Hepatic stellate cell (primary cell): ENCODE data around the gene CIC.

Experiments used
- DNase-seq: peaks from one replicate; pipeline ENCODE4 v3.0.0; 2011; ENCODE audit warnings: low spot score

CIC gene

DNA sequence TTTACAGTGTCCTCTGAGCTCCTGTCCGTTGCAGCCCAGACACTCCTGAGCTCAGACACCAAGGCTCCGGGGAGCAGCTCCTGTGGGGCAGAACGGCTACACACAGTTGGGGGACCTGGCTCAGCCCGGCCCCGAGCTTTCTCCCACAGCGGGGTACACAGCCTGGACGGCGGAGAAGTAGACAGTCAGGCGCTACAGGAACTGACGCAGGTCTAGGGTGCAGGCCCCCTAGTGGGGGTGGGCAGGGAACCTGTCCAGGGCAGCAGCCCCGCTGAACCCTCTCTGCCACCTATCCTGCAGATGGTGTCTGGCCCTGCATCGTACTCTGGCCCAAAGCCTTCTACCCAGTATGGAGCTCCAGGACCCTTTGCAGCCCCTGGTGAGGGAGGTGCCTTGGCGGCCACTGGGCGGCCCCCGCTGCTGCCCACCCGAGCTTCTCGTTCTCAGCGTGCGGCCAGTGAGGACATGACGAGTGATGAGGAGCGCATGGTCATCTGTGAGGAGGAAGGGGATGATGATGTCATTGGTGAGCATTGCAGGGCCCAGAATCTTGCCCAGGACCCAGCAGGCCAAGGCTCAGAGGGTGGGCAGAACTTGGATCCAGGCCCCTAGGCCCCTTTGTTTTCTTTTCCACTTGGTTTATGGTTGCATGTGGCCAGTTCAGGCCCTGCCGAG lies 20.0 kb downstream of the CIC start:
- no peak for DNase-seq

DNA sequence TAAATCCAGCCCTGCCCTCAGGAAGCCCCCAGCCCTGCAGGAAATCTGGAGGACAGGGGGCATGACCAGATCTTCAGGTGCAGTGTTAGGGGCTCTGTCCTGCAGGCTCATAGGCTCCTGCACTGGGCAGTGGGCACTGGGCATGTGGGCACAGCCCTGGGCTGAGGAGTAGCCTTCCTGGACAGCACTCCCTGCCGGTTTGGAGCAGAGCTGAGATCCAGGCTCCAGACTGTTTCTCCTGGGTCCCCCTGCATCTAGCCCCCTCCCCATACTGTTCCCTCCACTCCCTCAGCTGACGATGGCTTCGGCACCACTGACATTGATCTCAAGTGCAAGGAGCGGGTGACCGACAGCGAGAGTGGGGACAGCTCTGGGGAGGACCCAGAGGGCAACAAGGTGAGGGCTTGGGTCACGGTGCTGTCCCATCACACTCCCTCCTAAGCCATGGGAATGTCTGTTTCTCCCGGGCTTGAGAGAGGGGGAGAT lies 20.5 kb downstream of the CIC start:
- no peak for DNase-seq

- DNase-seq, result no peak
Observed at GRCh38 chr19:42290136-42290522, 21.1 kb downstream of the CIC start.

- DNase-seq, result peak; percentile 49
Observed at GRCh38 chr19:42290523-42291434, 21.7 kb downstream of the CIC start.

DNA sequence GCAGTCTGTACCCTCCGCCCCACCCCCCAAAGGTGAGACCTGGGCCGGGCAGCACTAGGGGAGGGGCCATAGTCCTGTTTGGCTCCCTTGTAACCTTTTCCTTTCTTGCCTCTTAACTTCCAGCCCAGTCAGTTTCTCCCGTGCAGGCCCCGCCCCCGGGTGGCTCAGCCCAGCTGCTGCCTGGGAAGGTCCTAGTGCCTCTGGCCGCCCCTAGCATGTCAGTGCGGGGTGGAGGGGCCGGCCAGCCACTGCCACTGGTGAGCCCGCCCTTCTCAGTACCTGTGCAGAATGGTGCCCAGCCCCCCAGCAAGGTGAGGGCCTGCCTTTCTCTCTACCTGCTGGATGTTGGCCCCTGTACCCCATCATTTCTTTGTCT lies 22.4 kb downstream of the CIC start:
- DNase-seq, result no peak

GRCh38 chr19:42292042-42292960 lies 23.2 kb downstream of the CIC start:
- DNase-seq, result no peak

DNA sequence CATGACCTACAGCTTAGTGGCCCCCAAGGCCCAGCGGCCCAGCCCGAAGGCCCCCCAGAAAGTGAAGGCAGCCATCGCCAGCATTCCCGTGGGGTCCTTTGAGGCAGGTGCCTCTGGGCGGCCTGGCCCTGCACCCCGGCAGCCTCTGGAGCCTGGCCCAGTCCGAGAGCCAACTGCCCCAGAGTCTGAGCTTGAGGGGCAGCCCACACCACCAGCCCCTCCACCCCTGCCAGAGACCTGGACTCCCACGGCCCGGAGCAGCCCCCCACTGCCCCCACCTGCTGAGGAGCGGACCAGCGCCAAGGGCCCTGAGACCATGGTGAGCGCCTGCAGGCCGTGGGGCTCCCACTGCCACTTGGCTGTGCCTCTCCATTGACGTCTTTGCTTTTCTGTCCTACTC lies 23.9 kb downstream of the CIC start:
- no peak for DNase-seq

DNA sequence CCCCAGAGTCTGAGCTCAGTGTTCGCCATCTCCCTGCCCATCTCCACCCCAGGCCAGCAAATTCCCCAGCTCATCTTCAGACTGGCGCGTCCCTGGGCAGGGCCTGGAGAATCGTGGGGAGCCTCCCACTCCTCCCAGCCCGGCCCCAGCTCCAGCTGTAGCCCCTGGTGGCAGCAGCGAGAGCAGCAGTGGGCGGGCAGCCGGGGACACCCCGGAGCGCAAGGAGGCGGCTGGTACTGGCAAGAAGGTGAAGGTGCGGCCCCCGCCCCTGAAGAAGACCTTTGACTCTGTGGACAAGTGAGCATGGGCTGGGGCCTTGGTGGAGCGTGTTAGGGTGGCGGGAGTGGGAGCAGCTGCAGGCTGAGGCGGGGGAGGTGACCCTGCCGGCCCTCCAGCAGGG lies 24.5 kb downstream of the CIC start:
- DNase-seq, result no peak

DNA sequence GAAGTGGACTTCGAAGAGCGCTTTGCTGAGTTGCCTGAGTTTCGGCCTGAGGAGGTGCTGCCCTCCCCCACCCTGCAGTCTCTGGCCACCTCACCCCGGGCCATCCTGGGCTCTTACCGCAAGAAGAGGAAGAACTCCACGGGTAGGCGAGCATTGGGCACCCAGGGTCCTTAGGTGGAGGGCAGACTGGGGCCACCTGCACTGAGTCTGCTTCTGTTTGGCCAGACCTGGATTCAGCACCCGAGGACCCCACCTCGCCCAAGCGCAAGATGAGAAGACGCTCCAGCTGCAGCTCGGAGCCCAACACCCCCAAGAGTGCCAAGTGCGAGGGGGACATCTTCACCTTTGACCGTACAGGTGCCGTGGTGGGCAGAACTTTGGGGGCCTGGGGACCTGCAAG lies 24.9 kb downstream of the CIC start:
- DNase-seq, result no peak

DNA sequence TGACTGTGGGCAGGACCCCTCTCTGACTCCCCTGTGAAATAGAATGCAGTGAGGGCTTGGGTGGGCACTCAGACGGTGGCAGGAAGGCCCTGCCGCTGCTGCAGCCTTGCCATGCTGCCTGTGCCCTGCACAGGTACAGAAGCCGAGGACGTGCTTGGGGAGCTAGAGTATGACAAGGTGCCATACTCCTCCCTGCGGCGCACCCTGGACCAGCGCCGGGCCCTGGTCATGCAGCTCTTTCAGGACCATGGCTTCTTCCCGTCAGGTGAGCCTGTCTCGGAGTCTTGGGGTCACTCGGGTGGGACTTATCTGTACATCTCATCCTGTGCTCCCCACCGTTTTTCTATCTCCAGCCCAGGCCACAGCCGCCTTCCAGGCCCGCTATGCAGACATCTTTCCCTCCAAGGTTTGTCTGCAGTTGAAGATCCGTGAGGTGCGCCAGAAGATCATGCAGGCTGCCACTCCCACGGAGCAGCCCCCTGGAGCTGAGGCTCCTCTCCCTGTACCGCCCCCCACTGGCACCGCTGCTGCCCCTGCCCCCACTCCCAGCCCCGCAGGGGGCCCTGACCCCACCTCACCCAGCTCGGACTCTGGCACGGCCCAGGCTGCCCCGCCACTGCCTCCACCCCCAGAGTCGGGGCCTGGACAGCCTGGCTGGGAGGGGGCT lies 25.6 kb downstream of the CIC start:
- DNase-seq, result no peak

GRCh38 chr19:42295342-42295741 lies 26.3 kb downstream of the CIC start:
- DNase-seq, result no peak

DNA sequence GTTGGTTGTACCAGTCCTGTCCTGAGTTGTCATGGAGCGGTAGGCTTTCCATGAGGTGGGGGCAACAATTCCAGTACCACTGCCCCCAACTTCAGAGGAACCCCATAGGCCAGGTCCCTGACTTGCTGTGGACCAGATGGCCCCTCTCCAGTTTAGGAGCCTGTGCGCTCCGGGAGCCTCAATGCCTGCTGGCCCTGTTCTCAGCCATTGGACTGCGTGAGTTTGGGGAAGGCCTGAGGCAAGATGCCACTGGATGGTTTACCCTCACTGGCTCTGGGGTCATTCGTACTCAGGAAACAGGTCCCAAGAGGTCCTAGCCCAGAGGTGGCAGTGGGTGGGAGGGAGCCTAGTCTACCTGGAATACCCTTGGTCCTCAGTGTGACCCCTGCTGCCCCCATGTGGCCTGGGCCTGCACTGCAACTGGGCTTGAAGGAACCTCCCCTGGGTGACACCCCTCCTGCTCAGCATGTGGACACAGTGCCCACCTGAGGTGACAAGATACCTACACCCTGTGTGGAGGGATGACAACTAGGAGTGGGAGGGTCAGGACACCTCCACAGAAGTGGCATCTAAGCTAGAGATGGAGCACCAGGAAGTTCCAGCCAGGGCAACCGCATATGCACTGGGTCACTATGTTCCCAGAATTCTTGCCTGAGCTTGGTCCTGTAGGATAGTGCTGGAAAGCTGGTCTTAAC lies 26.9 kb downstream of the CIC start:
- peak; percentile 74 for DNase-seq

- no peak for DNase-seq
Observed at GRCh38 chr19:42297039-42297438, 28.0 kb downstream of the CIC start.

DNA sequence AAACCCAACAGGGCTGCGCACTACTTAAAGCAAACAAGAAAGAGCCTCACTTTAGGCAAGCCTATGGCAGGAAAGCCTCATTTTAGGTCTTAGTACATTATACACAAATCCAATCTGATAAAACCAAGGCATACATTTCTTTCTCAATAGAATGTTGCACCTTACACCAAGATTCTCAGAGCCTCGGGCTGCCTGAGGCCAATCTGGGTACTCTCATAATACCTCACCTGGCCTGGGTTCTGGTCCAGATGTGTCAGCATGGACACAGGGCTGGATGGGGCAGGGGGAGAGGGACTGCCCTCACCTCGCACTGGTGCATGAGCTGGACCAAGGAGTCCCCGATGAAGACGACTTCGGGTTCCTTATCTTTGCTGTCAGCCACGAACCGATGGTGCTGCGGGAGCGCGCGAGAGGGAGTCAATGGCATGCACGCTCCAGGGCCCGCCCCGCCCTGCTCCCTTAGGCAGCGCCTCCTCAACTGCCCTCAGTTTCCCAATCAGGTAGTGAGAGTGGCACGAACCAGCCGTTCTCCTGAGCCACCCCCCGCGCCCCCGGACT lies 32.7 kb downstream of the CIC start, which contains the start of gene PRR19:
TSS of gene PRR19 (plus strand) at position 487 of the 558 bp plus-strand sequence. CDS start 7,453 bp downstream, outside the sequence.
- DNase-seq, result no peak

DNA sequence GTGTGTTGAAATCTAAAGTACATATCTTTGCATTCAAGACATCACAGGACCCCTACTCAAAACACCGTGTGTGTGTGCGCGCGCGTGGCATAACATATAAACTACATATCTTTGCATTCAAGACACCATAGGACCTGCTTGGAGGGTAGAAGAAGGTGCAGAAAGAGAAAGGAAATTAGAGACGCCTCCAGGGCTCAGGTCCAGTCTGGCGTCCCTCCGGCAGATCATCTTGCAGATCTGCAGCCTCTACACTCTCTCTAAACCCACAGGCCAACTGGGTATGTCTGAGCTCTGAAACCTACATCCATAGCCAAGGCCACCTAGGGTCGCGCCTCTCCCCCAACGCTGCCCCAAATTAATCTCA lies 34.0 kb downstream of the CIC start:
- no peak for DNase-seq

- DNase-seq, result no peak
Observed at GRCh38 chr19:42303876-42304275, 34.8 kb downstream of the CIC start.

GRCh38 chr19:42306646-42307045 lies 37.6 kb downstream of the CIC start:
- no peak for DNase-seq

DNA sequence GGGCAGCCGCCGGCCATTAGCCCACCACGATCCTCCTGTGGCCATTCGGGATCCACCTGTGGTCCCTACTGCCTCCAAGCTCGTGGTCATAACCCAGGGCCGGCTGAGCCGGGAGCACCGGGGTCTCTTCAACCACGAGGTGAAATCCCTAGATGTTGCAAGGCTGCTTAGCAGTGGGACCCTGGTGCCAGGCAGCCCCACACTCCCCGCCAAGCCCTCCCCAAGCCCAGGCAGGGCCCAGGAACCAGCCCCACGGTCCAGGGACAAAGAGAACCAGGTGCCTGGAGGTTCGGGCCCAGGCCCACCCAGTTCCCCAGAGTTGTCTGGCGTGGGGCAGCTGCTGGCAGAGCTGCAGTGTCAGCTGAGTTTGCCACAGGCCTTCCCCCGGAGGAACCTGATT lies 40.6 kb downstream of the CIC start:
- no peak for DNase-seq

- DNase-seq, result no peak
Observed at GRCh38 chr19:42311657-42312056, 42.6 kb downstream of the CIC start.

- DNase-seq, result no peak
Observed at GRCh38 chr19:42312370-42312769, 43.3 kb downstream of the CIC start.
